Brain pericyte (primary cell): ENCODE measurements around the gene CATSPERZ.

ENCODE experiments used
- DNase-seq: peaks from one replicate; pipeline ENCODE4 v3.0.0-alpha.2; 2012; ENCODE audit warnings: low read depth, low spot score

Gene CATSPERZ, protein sequence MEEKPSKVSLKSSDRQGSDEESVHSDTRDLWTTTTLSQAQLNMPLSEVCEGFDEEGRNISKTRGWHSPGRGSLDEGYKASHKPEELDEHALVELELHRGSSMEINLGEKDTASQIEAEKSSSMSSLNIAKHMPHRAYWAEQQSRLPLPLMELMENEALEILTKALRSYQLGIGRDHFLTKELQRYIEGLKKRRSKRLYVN

DNA sequence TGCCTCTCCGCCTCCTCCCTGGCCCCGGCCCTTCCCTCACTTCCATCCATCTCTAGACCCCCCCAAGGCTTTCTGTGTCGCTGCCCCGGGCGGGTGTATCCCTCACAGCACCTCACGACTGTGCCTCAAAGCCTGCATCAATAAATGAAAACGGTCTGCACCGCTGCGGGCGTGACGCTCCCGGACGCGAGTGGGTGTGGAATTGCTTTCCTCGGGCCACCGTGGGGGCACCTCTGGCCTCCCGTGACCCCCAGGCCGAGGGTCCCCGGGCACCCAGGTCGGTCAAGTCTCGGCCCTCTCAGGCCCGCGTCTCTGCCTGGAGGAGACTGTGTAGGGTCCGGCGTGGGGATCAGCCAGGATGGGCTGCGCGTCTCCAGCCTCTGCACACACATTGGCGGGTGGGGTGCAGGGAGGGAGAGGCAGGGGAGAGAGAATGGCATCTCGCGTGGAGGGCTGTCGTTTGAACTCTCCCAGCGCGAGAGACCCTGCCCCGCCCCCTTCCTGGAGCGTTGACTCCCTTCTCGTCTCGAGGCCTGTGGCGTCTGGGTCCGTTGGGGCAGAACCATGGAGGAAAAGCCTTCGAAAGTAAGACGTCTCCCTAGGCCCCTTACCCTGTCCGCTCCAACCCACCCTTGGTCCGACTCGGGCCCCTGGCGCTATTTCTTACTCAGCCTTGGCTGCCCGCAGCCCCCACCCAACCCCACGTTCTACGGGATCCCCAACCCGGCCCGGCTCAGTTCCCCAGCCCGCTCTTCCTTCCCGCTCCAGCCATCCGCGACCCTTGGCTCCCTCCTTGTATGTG, at the start of gene CATSPERZ:
Gene CATSPERZ, plus strand, starts transcription at position 512 of the 802 bp plus-strand sequence. Its CDS starts 53 bp downstream, at position 565.
- no peak for DNase-seq

DNA sequence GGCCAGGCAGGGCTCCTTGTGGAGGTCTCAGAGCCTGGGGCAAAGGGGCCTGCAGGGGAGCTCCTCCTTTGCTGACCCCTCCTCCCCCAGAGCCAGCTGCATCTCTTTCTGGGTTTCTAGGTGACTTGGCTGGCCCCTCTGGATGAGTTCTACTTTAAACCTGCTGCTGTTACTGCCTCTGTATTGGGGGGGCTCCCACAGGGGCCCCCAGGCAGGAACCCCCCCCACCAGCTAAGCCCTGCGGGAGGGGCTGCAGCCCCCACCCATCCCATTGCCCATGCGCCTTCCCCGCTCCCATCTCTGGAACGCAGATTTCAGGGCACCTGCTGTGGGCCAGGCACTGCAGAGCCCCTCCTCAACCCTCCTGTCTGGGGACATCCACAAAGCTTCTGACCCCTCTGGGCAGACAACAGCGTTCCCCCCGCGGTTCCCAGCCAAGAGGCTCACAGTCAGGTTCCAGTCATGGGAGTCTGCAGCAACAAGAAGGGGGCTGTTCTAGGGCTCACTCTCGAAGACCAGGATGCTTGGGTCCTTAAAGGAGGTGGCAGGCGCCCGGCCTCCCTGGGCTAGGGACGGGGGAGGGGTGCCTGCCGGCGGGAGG, 49.6 kb upstream of the CATSPERZ start:
- no peak for DNase-seq

DNA sequence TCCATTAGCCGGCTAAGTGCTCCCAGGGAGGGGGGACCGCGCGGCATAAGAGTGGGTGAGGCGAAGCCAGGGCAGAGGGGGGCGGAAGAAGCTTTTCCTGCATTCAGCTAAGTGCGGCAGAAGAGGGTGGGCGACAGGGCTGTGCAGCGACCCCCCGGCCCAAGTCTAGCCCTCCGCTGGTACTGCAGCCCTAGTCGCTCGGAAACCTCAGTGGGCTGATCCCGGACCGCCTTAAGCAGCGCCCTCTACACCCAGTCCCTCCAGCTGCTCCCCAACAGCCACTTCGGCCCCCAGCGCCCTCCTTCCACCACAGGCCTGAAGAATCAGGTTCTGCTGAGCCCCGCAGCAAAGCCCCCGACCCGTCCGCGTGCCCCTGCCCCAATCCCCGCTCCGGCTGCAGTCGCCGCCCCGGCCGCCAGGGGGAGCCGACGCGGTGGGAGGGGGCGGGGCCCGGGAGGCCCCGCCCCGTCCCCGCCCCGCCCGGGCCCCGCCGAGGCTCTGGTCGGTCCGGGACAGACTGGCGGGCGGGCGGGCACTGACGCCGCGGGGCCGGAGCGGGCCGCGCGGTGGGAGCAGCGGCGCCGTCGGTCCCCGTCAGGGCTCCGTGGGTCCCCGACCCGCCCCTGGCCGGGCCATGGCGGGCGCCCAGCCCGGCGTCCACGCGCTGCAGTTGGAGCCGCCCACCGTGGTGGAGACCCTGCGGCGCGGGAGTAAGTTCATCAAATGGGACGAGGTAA, 49.0 kb upstream of the CATSPERZ start, which contains the start of gene PLCB3:
Gene PLCB3, plus strand, starts transcription at position 515 of the 737 bp plus-strand sequence. Its CDS starts 120 bp downstream, at position 635.
- no peak for DNase-seq

DNA sequence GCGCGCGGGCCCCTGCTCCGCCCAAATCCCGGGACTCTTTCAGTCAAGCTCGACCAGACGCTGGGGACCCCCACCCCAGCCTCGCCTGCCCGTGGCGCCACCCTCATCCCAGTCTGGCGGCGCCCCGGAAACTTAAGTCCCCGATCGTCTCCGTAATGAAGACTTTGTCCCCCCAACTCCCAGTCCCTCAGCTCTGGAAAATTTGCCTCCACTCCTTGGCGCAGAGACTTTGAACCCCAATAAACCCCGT, 48.5 kb upstream of the CATSPERZ start:
- DNase-seq, result no peak

DNA sequence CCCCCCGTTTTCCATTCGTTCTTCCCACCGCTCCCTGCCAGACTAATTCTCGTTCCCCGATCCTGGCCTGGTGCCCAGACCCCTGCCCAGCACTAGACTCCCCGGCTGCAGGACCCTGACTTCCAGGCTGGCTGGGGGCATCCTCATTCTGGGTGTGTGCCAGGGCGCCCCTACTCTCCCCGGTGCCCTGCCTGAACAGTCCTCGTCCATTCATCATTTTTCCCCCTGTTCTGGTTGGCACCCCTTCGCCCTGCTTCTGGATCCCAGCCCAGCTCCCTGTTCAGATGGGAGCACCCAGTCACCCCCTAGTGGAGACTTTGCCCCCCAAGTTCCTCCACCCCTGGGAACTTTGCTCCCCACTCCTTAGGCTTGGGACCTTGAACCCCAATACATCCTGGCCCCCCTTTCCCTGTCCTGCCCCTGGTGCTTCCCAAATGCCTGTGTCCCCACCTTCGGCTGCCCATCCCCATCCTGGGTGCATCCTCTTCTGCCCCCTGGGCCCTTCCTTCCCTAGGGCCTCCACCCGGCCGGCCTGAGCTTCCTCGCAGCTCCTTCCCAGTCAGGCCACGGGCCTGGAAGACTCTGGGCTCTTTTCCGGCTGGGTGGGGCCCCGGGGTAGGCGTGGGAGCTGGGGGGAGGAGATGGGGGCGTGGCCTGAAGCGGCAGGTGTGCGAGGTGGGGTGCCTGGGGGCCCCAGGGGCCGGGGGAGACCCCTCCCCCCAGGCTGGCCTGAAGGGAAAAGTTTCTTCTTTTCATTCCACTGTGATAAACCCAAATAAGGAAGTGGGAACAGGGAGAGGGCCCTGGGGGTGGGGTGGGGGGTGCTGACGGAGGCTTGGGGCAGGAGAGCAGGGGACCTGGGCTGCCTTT, 47.9 kb upstream of the CATSPERZ start:
- no peak for DNase-seq

DNA sequence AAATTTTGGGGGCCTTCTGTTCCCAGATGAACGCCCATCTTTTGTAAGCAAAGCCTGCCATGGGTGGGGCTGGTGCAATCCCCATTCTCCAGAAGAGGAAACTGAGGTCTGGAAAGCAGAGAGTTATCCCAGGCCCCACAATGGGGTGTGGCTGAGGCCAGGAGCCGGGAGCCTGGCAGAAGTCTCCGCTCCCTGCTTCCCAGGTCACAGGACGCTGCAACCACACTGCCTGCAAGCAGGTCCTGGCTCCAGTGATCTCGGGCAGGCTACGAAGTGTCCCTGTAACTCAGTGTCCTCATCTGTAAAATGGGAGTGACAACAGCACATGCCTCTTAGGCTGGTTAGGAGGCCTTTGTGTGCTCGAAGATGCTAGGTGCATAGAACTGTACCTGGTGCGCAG, 47.1 kb upstream of the CATSPERZ start:
- DNase-seq, result no peak

DNA sequence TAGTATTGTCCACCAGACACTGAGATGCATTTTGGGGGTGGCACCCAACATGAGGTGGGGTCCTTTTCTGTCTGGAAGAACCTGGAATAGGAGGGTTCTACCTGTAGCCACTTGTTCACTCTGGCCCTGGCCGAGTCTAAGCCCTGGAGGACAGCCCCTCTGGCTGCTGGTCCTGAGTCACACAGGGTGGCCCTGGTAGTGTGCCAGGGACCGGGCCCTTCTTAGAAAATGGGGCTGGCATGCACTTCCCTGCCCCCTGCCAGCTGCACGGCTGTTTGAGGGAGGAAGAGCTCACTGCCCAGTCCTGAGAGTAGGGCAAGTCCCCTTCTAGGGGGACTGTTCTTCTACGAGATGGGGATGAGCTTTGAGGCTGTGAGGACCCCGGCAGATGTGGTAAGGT, 46.7 kb upstream of the CATSPERZ start:
- DNase-seq, result no peak

DNA sequence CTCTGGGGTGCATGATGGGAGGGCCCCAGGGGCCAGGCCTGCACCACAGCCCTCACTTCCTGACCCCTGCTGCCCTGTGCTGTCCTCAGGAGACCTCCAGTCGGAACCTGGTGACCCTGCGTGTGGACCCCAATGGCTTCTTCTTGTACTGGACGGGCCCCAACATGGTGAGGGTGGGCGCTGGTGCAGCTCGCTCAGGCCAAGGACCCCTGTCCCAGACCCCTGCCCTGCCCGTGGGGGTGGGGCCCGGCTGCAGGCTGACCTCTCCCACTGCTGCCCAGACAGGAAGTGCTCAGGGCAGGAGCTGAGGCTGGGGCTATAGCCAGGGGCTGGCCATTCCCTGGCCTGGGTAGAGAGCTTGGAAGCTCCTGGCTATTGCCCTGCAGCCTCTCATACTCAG, 45.8 kb upstream of the CATSPERZ start:
- DNase-seq, result no peak

DNA sequence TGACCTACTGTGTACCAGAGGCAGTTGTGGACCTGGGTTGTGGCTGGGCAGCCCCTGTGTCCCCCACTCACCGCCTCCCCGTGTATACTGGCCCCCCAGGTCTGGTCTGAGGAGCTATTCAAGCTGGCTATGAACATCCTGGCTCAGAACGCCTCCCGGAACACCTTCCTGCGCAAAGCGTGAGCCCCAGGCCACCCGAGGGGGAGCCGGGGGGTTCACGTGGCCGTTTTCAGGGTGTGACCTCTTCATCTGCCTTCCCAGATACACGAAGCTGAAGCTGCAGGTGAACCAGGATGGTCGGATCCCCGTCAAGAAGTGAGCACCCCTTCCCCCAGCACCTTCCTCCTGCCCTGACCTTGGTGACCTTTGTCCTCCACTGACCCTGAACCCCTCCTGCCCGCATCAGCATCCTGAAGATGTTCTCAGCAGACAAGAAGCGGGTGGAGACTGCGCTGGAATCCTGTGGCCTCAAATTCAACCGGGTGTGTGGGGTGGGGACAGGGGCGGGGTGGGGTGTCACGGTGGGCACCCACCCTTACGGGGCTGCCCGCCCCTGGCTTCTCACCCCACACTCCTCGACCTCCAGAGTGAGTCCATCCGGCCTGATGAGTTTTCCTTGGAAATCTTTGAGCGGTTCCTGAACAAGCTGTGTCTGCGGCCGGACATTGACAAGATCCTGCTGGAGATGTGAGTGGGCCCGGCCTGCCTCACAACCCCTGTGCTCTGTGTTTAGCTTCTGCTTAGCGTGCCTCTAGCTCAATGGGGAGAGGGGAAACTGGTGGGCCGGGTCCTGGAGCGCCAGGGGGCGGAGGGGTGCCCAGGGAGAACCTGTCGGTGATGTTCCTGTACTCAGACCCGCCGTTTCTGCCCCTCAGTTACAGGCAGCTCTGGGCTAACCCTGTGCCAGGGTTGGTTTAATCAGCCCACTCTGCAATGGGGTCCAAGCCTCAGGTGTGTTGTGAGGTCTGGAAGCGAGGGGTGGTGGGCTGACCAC, 44.7 kb upstream of the CATSPERZ start:
- DNase-seq, result no peak

DNA sequence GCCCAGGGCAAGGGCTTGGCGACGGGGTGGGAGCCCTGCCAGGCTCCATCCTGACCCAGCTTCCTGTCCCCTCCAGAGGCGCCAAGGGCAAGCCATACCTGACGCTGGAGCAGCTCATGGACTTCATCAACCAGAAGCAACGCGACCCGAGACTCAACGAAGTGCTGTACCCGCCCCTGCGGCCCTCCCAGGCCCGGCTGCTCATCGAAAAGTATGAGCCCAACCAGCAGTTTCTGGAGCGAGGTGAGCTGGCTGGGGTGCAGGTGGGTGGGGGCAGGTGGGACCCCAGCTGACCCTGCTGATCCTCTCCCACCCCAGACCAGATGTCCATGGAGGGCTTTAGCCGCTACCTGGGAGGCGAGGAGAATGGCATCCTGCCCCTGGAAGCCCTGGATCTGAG, 43.9 kb upstream of the CATSPERZ start:
- no peak for DNase-seq

DNA sequence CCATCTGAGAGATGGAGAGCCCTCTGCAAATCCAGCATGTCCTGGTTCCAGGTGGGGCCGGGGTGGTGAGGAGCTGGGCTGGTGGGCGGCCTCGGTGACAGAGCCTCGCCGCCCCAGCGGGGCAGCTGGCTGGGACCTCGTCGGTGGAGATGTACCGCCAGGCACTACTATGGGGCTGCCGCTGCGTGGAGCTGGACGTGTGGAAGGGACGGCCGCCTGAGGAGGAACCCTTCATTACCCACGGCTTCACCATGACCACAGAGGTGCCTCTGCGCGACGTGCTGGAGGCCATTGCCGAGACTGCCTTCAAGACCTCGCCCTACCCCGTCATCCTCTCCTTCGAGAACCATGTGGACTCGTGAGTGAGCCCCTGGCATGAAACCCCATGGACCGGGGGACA, 41.8 kb upstream of the CATSPERZ start:
- DNase-seq, result no peak

DNA sequence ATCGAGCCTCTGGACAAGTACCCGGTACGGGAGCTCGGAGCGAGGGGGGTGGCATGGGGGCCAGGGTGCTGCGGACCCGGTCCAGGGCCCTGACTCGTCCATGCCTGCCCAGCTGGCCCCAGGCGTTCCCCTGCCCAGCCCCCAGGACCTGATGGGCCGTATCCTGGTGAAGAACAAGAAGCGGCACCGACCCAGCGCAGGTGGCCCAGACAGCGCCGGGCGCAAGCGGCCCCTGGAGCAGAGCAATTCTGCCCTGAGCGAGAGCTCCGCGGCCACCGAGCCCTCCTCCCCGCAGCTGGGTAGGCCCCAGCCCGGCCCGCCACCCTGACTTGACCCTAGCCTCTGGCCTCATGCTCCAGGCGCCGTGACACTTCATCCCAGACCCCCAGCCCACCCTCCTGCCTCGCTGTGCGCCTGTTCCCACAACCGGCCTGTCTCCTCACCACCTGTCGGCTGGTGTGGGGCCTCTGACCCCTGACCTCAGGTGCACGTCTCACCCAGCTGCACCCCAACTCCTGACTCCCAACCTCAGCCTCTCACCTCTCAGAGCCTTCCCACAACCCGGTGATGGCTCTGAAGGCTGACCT, 41.1 kb upstream of the CATSPERZ start:
- DNase-seq, result no peak

DNA sequence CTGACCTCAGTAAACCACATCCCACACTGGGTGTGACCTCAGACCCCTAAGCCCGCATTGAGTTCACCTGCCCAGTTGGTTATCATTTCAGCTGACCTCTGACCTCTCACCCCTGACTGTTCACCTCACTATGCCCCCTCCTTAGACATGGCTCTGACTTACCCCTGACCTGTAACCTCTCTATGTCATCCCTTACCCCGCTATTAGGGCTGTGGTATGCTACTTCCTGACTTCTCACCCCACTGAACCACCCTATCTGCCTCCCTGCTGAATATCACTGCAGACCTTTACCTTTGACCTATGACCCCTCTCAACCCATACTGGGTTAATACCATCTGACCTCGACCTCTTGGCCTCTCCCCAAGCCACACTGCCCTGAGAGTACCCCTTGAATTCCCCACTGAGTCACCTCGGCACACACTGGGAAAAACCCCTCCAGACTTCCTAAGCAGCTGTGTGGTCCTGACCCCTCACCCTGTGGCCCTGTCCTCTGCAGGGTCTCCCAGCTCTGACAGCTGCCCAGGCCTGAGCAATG, 40.6 kb upstream of the CATSPERZ start:
- no peak for DNase-seq

DNA sequence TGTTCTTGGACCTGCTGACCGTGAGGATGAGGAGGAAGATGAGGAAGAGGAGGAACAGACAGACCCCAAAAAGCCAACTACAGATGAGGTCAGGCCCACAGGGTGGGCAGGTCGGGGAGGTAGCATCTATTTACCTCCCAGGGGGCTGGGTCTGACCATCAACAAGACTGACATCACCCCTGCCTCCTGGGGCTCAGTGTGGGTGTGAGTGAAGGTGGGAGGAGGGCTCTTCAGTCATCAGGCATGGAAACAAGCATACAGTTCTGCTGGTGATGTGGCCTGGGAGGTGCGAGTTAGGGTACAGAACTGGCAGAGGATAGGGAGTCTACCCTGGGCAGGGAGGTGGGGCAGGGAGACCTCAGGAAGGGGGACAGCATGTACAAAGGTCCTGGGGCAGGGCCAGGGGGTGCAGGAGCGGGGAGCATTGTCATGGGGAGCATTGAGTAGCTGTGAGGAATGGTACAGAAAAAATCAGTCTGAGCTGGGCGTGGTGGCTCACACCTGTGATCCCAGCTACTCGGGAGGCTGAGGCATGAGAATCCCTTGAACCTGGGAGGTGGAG, 39.9 kb upstream of the CATSPERZ start:
- no peak for DNase-seq

DNA sequence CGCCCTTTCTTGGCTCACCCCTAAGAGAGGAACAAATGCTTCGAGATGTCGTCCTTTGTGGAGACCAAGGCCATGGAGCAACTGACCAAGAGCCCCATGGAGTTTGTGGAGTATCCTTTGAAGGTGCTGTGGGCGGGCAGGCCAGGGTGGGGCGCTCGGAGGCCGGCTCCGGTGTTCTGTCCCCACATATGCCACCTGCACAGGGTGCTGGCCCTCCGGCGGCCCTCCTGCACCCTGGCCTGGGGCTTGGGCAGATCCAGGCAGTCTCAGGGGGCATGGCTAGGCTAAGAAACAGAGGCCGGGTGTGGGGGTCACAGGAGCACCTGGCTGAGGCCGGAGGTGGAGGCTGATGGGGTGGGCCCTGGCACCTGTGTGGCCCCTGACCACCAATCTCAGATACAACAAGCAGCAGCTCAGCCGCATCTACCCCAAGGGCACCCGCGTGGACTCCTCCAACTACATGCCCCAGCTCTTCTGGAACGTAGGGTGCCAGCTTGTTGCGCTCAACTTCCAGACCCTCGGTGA, 38.5 kb upstream of the CATSPERZ start:
- DNase-seq, result no peak

DNA sequence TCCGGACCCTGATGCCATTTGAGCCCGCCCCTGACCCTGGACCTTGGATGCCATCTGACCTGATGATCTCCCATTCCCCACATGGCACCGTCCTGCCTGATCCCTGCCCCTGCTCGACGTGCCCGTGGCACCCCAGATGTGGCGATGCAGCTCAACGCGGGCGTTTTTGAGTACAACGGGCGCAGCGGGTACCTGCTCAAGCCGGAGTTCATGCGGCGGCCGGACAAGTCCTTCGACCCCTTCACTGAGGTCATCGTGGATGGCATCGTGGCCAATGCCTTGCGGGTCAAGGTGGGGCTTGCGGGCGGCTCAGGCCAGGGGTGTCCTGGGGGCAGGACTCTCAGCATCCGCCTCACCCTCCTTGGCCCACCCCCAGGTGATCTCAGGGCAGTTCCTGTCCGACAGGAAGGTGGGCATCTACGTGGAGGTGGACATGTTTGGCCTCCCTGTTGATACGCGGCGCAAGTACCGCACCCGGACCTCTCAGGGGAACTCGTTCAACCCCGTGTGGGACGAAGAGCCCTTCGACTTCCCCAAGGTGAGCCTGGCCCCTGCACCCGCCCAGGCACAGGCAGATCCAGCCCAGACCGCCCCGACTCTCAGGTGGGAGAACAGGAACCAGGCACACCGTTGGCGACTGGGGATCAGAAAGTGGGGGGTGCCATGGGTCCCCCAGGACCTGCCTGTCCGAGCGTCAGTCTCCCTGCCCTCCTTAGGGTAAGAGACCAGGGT, 37.7 kb upstream of the CATSPERZ start:
- DNase-seq, result no peak

DNA sequence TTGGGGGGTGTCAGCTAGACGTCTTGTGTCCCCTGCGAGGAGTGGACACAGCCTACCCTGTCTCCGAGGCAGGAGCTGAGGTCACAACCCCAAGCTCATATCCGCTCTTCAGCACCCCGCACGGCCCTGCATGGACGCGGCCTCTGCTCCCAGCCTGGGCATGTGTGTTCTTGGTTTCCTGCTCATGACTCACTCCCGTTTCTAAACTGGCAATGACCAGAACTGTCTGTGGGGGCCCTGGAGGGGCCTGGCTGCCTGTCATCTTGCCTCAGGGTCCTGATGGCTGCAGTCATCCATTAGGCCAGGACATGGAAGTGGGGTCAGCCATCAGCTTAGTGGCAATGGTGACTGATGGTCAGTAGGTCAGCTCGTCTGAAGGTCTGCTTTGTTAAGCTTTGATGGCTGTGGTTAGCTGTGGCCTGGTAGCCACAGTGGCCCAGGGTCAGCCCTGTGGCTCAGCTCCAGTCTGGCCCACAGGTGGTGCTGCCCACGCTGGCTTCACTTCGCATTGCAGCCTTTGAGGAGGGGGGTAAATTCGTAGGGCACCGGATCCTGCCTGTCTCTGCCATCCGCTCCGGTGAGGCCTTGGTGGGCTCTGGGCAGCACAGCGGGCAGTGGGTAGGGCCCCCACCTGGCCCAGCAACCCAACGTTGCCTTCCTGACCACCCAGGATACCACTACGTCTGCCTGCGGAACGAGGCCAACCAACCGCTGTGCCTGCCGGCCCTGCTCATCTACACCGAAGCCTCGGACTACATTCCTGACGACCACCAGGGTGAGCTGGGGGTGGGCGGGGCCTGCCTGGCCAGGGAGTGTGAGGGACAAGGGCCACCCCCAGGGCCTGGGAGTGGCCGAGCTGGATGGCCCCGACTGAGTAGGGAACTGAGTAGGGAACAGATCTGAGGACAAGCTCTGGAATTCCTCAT, 36.9 kb upstream of the CATSPERZ start:
- no peak for DNase-seq
